Cardiac fibroblast (primary cell): ENCODE results near the gene SLC26A1.

Experiments used
- DNase-seq, 2 donors: peaks; one replicate each; pipeline versions ENCODE4 v3.0.0 to v3.0.0-alpha.2; 2010; ENCODE audit warnings: low read depth in 2 of 2
- H3K4me3 ChIP-seq, 2 donors: replicated peaks in 1 of 2; 1 replicate in 1 of 2; 2 replicates in 1 of 2; pipeline ENCODE4 v1.5.1; 2011; ENCODE audit warnings: low read depth in 2 of 2, low read length in 2 of 2, mild to moderate bottlenecking in 2 of 2, moderate library complexity in 1 of 2
- TF ChIP-seq, protein P1 (sequence below): IDR thresholded peaks from one replicate; pipeline ENCODE4 v1.5.1; 2011; ENCODE audit warnings: low read depth, mild to moderate bottlenecking, low read length, inconsistent platforms

Gene SLC26A1

DNA sequence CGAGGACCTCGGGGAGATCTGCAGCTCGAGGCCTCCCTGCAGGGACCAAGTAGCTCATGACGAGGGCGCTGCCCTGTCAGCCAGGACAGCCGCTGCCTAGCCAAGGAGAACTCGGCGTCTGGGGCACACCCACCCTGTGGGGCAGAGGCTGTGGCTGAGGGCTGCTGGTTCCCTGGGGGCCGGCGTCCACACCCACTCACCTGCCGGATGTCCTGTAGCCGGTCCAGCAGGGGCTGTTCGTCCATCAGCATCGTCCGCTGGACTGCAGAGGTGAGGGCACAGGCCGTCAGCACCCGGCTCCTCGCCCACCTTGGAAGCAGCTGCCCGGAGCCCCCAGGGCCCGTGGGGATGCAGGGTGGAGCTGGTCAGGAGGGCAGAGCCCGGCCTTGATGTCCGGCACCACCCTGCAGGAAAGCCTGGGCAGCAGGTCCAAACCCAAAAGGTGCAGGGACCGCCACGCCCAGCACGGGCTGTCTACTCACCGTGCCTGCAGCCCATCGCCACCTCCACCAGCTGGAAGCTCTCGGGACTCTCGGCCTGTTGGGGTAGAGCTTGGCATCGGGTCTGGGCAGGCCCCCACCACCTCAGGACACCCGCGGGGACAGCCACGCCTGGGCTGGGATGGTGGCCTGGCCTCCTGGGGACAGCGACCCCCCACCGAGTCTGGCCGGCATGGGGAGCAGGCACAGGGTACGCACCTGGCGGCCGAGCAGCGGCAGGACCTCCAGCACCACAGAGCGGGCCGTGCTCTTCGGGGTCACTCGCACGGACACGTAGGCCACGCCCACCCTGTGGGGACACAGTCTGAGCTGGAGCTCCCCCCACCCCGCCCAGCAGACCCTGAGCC, 26.7 kb downstream of the SLC26A1 start:
- no peak overlapping the region for H3K4me3 ChIP-seq
- TF ChIP-seq, protein P1, sequence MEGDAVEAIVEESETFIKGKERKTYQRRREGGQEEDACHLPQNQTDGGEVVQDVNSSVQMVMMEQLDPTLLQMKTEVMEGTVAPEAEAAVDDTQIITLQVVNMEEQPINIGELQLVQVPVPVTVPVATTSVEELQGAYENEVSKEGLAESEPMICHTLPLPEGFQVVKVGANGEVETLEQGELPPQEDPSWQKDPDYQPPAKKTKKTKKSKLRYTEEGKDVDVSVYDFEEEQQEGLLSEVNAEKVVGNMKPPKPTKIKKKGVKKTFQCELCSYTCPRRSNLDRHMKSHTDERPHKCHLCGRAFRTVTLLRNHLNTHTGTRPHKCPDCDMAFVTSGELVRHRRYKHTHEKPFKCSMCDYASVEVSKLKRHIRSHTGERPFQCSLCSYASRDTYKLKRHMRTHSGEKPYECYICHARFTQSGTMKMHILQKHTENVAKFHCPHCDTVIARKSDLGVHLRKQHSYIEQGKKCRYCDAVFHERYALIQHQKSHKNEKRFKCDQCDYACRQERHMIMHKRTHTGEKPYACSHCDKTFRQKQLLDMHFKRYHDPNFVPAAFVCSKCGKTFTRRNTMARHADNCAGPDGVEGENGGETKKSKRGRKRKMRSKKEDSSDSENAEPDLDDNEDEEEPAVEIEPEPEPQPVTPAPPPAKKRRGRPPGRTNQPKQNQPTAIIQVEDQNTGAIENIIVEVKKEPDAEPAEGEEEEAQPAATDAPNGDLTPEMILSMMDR: no peak
- no peak for DNase-seq

DNA sequence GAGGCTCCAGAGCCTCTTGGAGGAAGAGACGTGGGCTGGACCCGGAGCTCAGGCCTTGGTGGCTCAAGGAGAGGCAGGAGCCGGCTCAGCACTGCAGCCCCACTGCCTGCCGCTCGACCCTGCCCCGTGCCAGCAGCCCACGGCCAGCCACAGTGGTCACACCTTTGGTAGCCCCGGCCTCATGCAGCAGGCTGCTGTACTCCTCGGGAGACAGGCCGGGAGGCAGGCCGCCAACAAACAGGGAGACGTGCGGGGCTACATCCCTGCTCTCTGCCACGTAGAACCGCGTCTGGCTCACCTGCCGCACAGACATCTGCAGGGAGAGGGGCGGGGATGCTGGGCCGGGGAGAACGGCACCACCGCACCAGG, 27.5 kb downstream of the SLC26A1 start:
- H3K4me3 ChIP-seq: no peak overlapping the region
- DNase-seq: no peak
- TF ChIP-seq, protein P1: no peak

DNA sequence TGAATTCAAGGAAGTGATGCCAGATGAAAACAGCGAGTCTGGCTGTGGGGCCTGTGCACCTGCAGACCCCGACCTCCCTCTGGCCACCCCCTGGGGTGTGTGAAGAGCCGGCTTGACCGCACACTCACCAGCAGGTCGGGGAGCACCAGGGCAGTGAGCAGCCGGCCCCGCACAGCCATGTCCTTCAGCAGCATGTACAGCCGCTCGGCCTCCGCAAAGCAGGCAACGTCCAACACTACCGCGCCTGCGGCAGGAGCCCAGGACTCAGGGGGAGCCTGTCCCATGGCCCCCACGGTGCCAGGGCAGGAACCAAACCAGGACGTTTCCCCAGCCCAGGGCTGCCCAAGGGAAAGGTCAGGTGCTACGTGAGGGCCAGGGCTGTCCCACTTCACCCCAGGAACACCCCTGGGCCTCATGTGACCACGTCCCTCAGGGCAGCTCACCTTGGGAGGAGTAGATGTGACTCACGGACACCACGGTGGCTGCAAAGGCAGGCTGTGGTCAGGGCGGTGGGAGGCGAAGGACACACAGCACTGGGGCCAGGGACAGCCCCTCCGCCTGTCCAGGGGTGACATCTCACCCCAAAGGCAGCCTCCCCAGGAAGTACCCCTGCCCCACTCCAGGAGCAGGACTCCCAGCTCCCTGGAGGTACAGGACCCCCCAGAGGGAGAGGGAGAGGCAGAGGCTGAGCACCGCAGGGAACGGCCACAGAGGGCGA, 28.0 kb downstream of the SLC26A1 start:
- DNase-seq: no peak
- TF ChIP-seq, protein P1: no peak
- no peak overlapping the region for H3K4me3 ChIP-seq

DNA sequence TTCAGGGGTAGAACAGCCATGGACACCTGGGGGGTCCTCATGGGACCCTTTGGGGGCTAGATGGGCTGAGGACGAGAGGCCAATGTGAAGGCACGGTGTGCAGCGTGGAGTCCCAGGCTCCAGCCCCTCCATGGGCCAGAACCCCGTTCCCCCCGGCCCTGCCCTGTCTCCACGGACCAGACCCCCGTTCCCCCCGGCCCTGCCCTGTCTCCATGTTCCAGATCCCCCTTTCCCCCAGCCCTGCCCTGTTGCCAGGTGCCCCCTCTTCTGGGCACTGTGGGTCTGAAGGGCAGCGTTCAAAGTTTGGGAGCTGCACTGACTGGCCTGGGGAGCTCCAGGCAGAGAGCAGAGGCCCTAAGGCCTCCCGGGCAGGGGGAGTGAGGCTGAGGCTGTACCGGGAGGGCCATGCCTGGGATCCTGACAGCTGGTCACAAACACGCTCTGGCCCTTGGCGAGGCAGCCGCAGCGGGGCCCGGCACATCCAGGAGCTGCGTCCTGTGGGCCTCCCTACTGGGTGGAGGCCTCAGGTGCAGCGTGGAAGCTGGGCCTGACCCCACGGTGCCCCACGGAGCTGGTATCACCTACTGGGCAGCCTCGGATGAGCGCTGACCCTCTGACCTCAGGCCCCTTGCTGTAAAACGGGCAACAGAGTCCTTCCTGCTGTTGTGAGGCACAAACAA, 28.7 kb downstream of the SLC26A1 start:
- TF ChIP-seq, protein P1: no peak
- DNase-seq: no peak
- H3K4me3 ChIP-seq: no peak overlapping the region

DNA sequence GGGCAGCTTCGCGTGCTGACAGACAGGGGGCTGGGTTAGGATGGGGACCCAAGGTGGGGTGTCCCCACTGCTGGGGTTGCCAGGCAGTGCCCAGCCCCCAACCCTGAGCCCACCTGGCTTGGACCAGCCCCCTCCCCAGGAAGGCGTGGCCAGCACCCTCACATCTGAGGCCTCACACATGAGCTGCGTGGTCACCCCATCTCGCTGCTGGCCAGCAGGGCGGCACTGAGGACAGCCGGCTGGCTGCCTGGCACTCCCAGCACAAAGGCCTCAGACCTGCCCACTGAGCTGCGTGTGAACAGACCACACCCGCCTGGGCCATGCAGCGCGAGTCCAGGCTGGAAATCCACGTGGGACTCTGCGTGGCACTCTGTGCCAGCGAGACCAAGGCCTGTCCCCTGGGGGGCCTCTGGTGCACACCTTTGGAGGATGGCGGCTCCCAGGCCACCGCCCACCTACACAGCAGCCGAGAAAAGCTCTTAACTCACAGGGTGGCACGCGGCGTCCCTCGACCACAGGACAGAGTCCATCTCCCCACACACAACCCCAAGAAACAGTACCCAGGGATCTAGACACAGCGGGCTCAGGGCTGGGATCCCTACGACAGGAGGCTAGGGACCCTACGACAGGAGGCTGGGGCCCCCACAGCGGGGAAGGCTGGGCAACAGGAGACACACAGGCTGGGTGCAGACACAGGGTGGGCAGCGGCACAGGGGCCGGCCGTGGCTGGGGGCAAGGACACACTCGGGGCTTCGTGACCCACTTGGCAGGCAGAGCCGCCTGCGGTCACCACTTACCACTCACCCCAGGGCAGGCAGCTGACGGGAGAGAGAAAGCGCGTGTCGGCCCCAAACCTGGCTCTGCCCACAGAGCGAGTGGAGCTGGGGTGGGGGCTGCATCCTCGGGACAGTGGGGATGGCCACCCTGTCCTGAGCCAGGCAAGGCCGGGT, 29.7 kb downstream of the SLC26A1 start:
- TF ChIP-seq, protein P1: no peak
- no peak overlapping the region for H3K4me3 ChIP-seq
- DNase-seq: no peak
